Stimulated activated CD4-positive, alpha-beta T cell treated with anti-CD3 and anti-CD28 coated beads, TNF-alpha, amount 100 ng/mL, for 4 hours (primary cell): ENCODE results near the gene NAT8L.
A peak's percentile ranks its signal among the peaks of the same experiment; 100 is the strongest.
"Not testable (repeated sequence)": the region's sequence is repeated elsewhere in the genome, so short reads cannot be mapped to it uniquely, and the experiment has no call there.

Experiments
- DNase-seq, 3 experiments: peaks; one replicate each; pipeline ENCODE4 v3.0.0-alpha.2; 2020; ENCODE audit warnings: low read depth in 3 of 3

Gene NAT8L

GRCh38 chr4:2059046-2059725, at the start of gene NAT8L:
NAT8L (plus strand) TSS chr4:2059327; CDS start chr4:2059512, 185 bp downstream.
- no peak for DNase-seq

GRCh38 chr4:2009651-2010233, 49.4 kb upstream of the NAT8L start:
- DNase-seq = peak; percentile 11 to 20 (median 13)

- DNase-seq = no peak
Measured at GRCh38 chr4:2011583-2011982, 47.5 kb upstream of the NAT8L start.

GRCh38 chr4:2015008-2015407, 44.1 kb upstream of the NAT8L start:
- no peak for DNase-seq

GRCh38 chr4:2021358-2022018, 37.6 kb upstream of the NAT8L start:
- not testable (repeated sequence) for DNase-seq

- DNase-seq = no peak
Measured at GRCh38 chr4:2024683-2025082, 34.4 kb upstream of the NAT8L start.

GRCh38 chr4:2025817-2026216, 33.3 kb upstream of the NAT8L start:
- no peak for DNase-seq

- DNase-seq = not testable (repeated sequence)
Measured at GRCh38 chr4:2027120-2027519, 32.0 kb upstream of the NAT8L start.

- DNase-seq = not testable (repeated sequence)
Measured at GRCh38 chr4:2031161-2031560, 28.0 kb upstream of the NAT8L start.

GRCh38 chr4:2036327-2036726, 22.8 kb upstream of the NAT8L start:
- DNase-seq = no peak

GRCh38 chr4:2036866-2037265, 22.3 kb upstream of the NAT8L start:
- DNase-seq = no peak

GRCh38 chr4:2040391-2041238, 18.5 kb upstream of the NAT8L start:
- DNase-seq = no peak

GRCh38 chr4:2041239-2042130, 17.6 kb upstream of the NAT8L start:
- DNase-seq = peak; percentile 74 to 81 (median 75)

GRCh38 chr4:2042204-2042946, 16.8 kb upstream of the NAT8L start:
- peak in 1 of 3 experiments; percentile 29 for DNase-seq

GRCh38 chr4:2042947-2043395, 16.2 kb upstream of the NAT8L start:
- no peak for DNase-seq

GRCh38 chr4:2043396-2044118, 15.6 kb upstream of the NAT8L start:
- no peak for DNase-seq

GRCh38 chr4:2044119-2044485, 15.0 kb upstream of the NAT8L start:
- DNase-seq = no peak

- no peak for DNase-seq
Measured at GRCh38 chr4:2044542-2045517, 14.3 kb upstream of the NAT8L start.
